Brain microvascular endothelial cell (primary cell): Measurements from ENCODE around the gene IMMP2L.
"Not testable (repeated sequence)": the region's sequence is repeated elsewhere in the genome, so short reads cannot be mapped to it uniquely, and the experiment has no call there.

Experiments used
- DNase-seq: peaks from one replicate; pipeline ENCODE4 v3.0.0-alpha.2; 2020
- H3K27ac ChIP-seq: fragments of 250-450 bp; sonication (Bioruptor Pico); 2 replicates; pipeline ENCODE4 v1.5.1; 2020; ENCODE audit warnings: mild to moderate bottlenecking, moderate library complexity
- H3K27me3 ChIP-seq: fragments of 250-450 bp; sonication (Bioruptor Pico); replicated peaks from 2 replicates; pipeline ENCODE4 v1.5.1; 2020; ENCODE audit warnings: mild to moderate bottlenecking
- H3K36me3 ChIP-seq: fragments of 250-450 bp; sonication (Bioruptor Pico); replicated peaks from 2 replicates; pipeline ENCODE4 v1.5.1; 2020; ENCODE audit warnings: mild to moderate bottlenecking
- H3K4me3 ChIP-seq: 2 replicates; pipeline ENCODE4 v1.5.1; 2011; ENCODE audit warnings: low read depth, mild to moderate bottlenecking, control low read depth, low read length, moderate library complexity
- in situ Hi-C: cut with HindIII; loops from 2 replicates; pipeline ENCODE4 v1.10.0; 2017; ENCODE audit warnings: low sequenced_read_pairs, low pct_ligation_motif_present
- TF ChIP-seq, protein P1 (sequence below): IDR thresholded peaks from 2 replicates; pipeline ENCODE4 v1.5.1; 2011; ENCODE audit warnings: low read depth, mild to moderate bottlenecking, moderate library complexity, low read length, control low read depth, inconsistent platforms; ENCODE audit errors: missing control alignments

IMMP2L gene

GRCh38 chr7:111074071-111074747, 488.1 kb downstream of the IMMP2L start:
- TF ChIP-seq, protein P1, sequence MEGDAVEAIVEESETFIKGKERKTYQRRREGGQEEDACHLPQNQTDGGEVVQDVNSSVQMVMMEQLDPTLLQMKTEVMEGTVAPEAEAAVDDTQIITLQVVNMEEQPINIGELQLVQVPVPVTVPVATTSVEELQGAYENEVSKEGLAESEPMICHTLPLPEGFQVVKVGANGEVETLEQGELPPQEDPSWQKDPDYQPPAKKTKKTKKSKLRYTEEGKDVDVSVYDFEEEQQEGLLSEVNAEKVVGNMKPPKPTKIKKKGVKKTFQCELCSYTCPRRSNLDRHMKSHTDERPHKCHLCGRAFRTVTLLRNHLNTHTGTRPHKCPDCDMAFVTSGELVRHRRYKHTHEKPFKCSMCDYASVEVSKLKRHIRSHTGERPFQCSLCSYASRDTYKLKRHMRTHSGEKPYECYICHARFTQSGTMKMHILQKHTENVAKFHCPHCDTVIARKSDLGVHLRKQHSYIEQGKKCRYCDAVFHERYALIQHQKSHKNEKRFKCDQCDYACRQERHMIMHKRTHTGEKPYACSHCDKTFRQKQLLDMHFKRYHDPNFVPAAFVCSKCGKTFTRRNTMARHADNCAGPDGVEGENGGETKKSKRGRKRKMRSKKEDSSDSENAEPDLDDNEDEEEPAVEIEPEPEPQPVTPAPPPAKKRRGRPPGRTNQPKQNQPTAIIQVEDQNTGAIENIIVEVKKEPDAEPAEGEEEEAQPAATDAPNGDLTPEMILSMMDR, result no peak
- Histone ChIP-seq H3K36me3 (no peaks in the 10 kb centered on the region), H3K4me3 (no peak overlapping the region), H3K27me3 (no peaks in the 10 kb centered on the region), H3K27ac (no peak overlapping the region)
- in situ Hi-C loops, result no loop called here
- no peak for DNase-seq

- H3K27me3 ChIP-seq, in situ Hi-C loops, H3K36me3 ChIP-seq, H3K4me3 ChIP-seq, H3K27ac ChIP-seq: not testable (repeated sequence)
- DNase-seq, result peak; percentile 45
Measured at GRCh38 chr7:111072658-111073057, 489.6 kb downstream of the IMMP2L start.

DNA sequence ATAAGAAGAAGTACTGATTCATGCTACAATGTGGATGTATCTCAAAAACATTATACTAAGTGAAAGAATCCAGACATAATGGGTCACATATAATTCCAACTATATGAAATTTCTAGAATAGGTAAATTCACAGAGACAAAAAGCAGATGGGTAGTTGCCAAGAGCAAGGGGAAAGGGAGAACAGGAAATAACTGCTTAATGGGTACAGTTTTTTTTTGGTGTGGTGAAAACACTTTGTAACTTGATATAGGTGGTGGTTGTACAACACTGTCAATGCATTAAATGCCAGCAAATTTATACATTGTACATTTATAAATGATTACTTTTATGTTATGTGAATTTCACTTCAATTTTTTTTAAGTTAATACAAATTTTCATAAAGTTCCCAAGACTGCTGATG, 490.7 kb downstream of the IMMP2L start:
- Histone ChIP-seq H3K27ac (no peak overlapping the region), H3K36me3 (no peaks in the 10 kb centered on the region), H3K4me3 (no peak overlapping the region), H3K27me3 (no peaks in the 10 kb centered on the region)
- in situ Hi-C loops, result no loop called here
- TF ChIP-seq, protein P1, result no peak
- no peak for DNase-seq

DNA sequence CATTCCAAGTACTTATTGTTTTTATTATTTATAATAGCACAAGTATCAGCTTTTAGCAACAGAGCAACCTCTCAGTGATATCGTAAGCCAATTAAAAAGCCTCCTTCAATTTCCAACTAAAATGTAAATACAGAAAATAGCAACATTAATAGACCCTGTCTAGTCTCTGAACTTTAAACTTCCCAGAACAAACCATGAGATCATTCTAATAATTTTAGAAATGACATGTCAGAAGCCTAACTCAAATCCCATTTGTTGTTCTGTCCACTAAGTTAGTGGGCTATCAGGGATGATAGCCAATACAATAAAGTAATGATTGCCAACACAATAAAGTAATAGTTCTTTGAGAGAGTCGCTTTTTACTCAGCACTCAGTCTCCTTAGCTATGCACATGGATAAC, 493.7 kb downstream of the IMMP2L start:
- TF ChIP-seq, protein P1, result no peak
- no peak overlapping the region for H3K27ac ChIP-seq
- in situ Hi-C loops, result no loop called here
- H3K36me3 ChIP-seq, result no peaks in the 10 kb centered on the region
- no peak overlapping the region for H3K4me3 ChIP-seq
- H3K27me3 ChIP-seq, result no peaks in the 10 kb centered on the region
- no peak for DNase-seq

DNA sequence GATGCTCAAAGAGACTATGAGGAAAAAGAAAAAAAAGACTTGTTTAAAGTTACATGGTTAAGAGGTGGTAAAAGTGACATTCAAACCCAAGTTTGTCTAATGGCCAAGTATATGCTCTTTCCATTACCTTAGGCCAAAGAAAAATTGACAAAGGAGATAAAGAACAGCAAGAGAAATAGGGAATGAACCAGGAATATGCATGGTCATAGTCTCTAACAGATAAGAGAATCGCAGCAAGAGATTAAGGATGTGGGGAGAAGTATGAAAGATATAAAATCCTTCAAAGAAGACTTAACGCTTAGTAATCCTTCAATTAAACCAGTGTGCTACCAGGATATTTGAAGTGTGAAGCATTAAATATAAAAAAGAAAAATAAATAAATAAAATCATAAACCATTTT, 494.6 kb downstream of the IMMP2L start:
- no peaks in the 10 kb centered on the region for H3K36me3 ChIP-seq
- no peak overlapping the region for H3K4me3 ChIP-seq
- DNase-seq, result no peak
- no peaks in the 10 kb centered on the region for H3K27me3 ChIP-seq
- in situ Hi-C loops, result no loop called here
- TF ChIP-seq, protein P1, result no peak
- no peak overlapping the region for H3K27ac ChIP-seq

DNA sequence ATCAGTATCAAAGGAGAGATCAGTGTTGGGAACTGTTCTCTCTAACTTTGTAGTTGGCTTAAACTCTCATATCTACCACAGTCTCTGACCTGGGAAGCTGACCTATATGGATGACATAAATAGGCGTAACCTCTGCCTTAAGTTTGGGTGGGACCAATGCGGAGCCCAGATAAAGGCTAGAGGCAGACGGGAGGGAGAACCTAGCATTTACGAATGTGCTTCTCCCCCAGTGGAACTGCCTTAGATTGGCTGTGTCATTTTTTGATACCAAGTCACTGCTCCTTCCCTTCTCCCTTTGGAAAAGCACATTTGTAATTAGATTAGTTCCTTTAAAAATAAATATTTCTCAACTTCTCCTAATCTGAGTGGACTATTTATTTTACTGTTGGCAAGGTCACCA, 495.0 kb downstream of the IMMP2L start:
- H3K4me3 ChIP-seq, result no peak overlapping the region
- H3K36me3 ChIP-seq, result no peaks in the 10 kb centered on the region
- DNase-seq, result no peak
- in situ Hi-C loops, result no loop called here
- H3K27ac ChIP-seq, result no peak overlapping the region
- no peaks in the 10 kb centered on the region for H3K27me3 ChIP-seq
- TF ChIP-seq, protein P1, result no peak
